GM23338 (cell line): ENCODE results near the gene DPH5. TPM values are rescaled to one million over a fixed set of nuclear protein-coding genes. Genes with fewer than 3 reads are reported as not detected.

Experiments
- ATAC-seq: fragments of 200-7000 bp; cut with Tn5 transposase; 3 replicates; pipeline ENCODE4 v1.9.1; 2020
- DNase-seq: peaks from one replicate; pipeline ENCODE4 v3.0.0-alpha.2; 2015; ENCODE audit warnings: low spot score
- H2AFZ ChIP-seq: fragments of 200-600 bp; sonication (generic); 2 replicates; pipeline ENCODE4 v1.8.0; 2016; ENCODE audit warnings: antibody characterized with exemption, mild to moderate bottlenecking, moderate library complexity
- H3F3A ChIP-seq: fragments of 200-600 bp; sonication (generic); replicated peaks from 2 replicates; pipeline ENCODE4 v1.8.0; 2017; ENCODE audit warnings: antibody characterized with exemption, mixed run types, low read depth
- H3K27ac ChIP-seq: fragments of 200-600 bp; sonication (generic); 2 replicates; pipeline ENCODE4 v1.6.1; 2016; ENCODE audit warnings: low read depth
- H3K27me3 ChIP-seq: fragments of 200-600 bp; sonication (generic); 2 replicates; pipeline ENCODE4 v1.8.0; 2016; ENCODE audit warnings: mild to moderate bottlenecking, mixed run types, moderate library complexity; ENCODE audit not compliant: insufficient read depth
- H3K36me3 ChIP-seq: fragments of 200-600 bp; sonication (generic); 2 replicates; pipeline ENCODE4 v1.8.0; 2016; ENCODE audit warnings: mild to moderate bottlenecking; ENCODE audit not compliant: insufficient read depth
- H3K4me1 ChIP-seq: fragments of 200-600 bp; sonication (generic); 2 replicates; pipeline ENCODE4 v1.8.0; 2016; ENCODE audit warnings: mild to moderate bottlenecking, moderate library complexity; ENCODE audit not compliant: insufficient read depth
- H3K4me2 ChIP-seq: fragments of 200-600 bp; sonication (generic); 2 replicates; pipeline ENCODE4 v1.7.1; 2017; ENCODE audit warnings: mixed run types
- H3K4me3 ChIP-seq: fragments of 200-600 bp; sonication (generic); 2 replicates; pipeline ENCODE4 v1.6.1; 2016; ENCODE audit warnings: mixed run types
- H3K79me2 ChIP-seq: fragments of 200-600 bp; sonication (generic); replicated peaks from 2 replicates; pipeline ENCODE4 v1.8.0; 2017; ENCODE audit warnings: mild to moderate bottlenecking; ENCODE audit not compliant: insufficient read depth
- H3K9me2 ChIP-seq: fragments of 200-600 bp; sonication (generic); 2 replicates; pipeline ENCODE4 v1.8.0; 2017; ENCODE audit not compliant: insufficient read depth
- H4K20me1 ChIP-seq: fragments of 200-600 bp; sonication (generic); replicated peaks from 2 replicates; pipeline ENCODE4 v1.8.0; 2017; ENCODE audit warnings: mild to moderate bottlenecking; ENCODE audit not compliant: insufficient read depth
- H3K27ac Mint-ChIP-seq: 2 replicates; pipeline ENCODE4 v1.8.0; 2020; ENCODE audit warnings: inconsistent platforms, mild to moderate bottlenecking, moderate library complexity, mixed read lengths
- H3K27me3 Mint-ChIP-seq: 3 replicates; pipeline ENCODE4 v1.8.0; 2022; ENCODE audit warnings: low read depth, mild to moderate bottlenecking, moderate library complexity, mixed read lengths, inconsistent platforms; ENCODE audit not compliant: insufficient read depth, poor library complexity
- H3K36me3 Mint-ChIP-seq: 3 replicates; pipeline ENCODE4 v1.8.0; 2021; ENCODE audit warnings: low read depth, mild to moderate bottlenecking, inconsistent platforms, moderate library complexity, mixed read lengths
- H3K4me1 Mint-ChIP-seq: 3 replicates; pipeline ENCODE4 v1.8.0; 2020; ENCODE audit warnings: mild to moderate bottlenecking, inconsistent platforms, mixed read lengths
- H3K4me3 Mint-ChIP-seq: 3 replicates; pipeline ENCODE4 v1.8.0; 2021; ENCODE audit warnings: moderate library complexity, mild to moderate bottlenecking, inconsistent platforms, mixed read lengths
- H3K9me3 Mint-ChIP-seq: 3 replicates; pipeline ENCODE4 v1.8.0; 2020; ENCODE audit warnings: moderate library complexity, mild to moderate bottlenecking, inconsistent platforms, mixed read lengths
- ZNF462 ChIP-seq: fragments of 250-450 bp; sonication (Bioruptor Pico); IDR thresholded peaks from 2 replicates; pipeline ENCODE4 v1.5.0; 2020; ENCODE audit warnings: mild to moderate bottlenecking, moderate library complexity
- polyA plus RNA-seq: library from polyadenylated mRNA; unstranded; fragments of >200 nt; fragmentation: Nextera tagmentation; extraction: Ambion mirVana; gene quantifications from 2 replicates; pipeline ENCODE4 v1.2.1, GENCODE V29; 2016
- total RNA-seq: library from RNA; depleted of rRNA; stranded (reverse); fragments of >200 nt; shearing (Covaris generic); gene quantifications from 2 replicates; pipeline ENCODE4 v1.2.3, GENCODE V29; 2014
- TF ChIP-seq, protein P1 (sequence below): IDR thresholded peaks from one replicate; pipeline ENCODE4 v1.6.1; 2018; ENCODE audit warnings: antibody characterized with exemption; ENCODE audit not compliant: unreplicated experiment

The DPH5 gene
- total and polyA plus RNA-seq, 2 experiments from 2014 or later, result 50.6 to 53.5 TPM

DNA sequence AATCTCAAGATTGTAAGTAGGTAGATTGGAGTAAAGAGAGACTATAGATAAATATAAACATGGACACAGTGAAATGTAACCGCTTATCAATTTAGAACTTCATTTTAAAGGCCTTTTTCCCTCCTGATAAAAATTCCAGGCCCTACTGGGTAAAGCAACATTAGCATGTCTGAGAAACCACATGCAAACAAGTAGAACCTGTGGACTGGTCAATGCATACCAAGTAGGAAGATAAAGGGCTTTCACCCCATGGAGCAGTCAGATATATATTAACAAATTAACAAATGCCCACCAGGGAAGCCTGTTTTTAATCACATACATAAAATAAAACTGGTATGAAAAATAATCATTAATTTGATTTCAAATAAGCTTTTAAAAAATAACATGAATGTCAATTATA, 8.1 kb downstream of the DPH5 start:
- Mint-ChIP-seq H3K9me3 (no peaks in the 10 kb centered on the region), H3K27ac (peak overlapping the region; percentile 50), H3K4me1 (peaks cover 17% of the 10 kb centered on the region), H3K4me3 (peak overlapping the region; percentile 4; the same call in 1 of the 3 replicates), H3K27me3 (peaks cover 3% of the 10 kb centered on the region), H3K36me3 (peaks cover 59% of the 10 kb centered on the region)
- Histone ChIP-seq H4K20me1 (no peaks in the 10 kb centered on the region), H3K4me3 (no peak overlapping the region), H3K79me2 (no peaks in the 10 kb centered on the region), H3K9me2 (no peaks in the 10 kb centered on the region), H3K36me3 (peaks cover 13% of the 10 kb centered on the region), H3K27me3 (no peaks in the 10 kb centered on the region), H3F3A (no peaks in the 10 kb centered on the region), H3K27ac (no peak overlapping the region), H2AFZ (no peak overlapping the region), H3K4me2 (no peak overlapping the region), H3K4me1 (peaks cover 9% of the 10 kb centered on the region)
- DNase-seq (peak; percentile 10), ATAC-seq (peak; percentile 74)
- TF ChIP-seq, protein P1, sequence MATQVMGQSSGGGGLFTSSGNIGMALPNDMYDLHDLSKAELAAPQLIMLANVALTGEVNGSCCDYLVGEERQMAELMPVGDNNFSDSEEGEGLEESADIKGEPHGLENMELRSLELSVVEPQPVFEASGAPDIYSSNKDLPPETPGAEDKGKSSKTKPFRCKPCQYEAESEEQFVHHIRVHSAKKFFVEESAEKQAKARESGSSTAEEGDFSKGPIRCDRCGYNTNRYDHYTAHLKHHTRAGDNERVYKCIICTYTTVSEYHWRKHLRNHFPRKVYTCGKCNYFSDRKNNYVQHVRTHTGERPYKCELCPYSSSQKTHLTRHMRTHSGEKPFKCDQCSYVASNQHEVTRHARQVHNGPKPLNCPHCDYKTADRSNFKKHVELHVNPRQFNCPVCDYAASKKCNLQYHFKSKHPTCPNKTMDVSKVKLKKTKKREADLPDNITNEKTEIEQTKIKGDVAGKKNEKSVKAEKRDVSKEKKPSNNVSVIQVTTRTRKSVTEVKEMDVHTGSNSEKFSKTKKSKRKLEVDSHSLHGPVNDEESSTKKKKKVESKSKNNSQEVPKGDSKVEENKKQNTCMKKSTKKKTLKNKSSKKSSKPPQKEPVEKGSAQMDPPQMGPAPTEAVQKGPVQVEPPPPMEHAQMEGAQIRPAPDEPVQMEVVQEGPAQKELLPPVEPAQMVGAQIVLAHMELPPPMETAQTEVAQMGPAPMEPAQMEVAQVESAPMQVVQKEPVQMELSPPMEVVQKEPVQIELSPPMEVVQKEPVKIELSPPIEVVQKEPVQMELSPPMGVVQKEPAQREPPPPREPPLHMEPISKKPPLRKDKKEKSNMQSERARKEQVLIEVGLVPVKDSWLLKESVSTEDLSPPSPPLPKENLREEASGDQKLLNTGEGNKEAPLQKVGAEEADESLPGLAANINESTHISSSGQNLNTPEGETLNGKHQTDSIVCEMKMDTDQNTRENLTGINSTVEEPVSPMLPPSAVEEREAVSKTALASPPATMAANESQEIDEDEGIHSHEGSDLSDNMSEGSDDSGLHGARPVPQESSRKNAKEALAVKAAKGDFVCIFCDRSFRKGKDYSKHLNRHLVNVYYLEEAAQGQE, result no peak
- TF ChIP-seq ZNF462 (CRISPR knock-in tag), result no peak
